H1 (cell line): ENCODE measurements around the gene MBLAC1. TPM values are rescaled to one million over a fixed set of nuclear protein-coding genes. Genes with fewer than 3 reads are reported as not detected.

Source experiments
- CHD7 ChIP-seq: fragments of 300-600 bp; sonication (generic); IDR thresholded peaks from 2 replicates; pipeline ENCODE4 v1.7.1; 2012; ENCODE audit warnings: low read length, moderate library complexity, mild to moderate bottlenecking, inconsistent platforms; ENCODE audit not compliant: insufficient replicate concordance
- KDM5A ChIP-seq: fragments of 200-600 bp; IDR thresholded peaks from 2 replicates; pipeline ENCODE4 v1.7.1; 2012; ENCODE audit warnings: mild to moderate bottlenecking, low read length, inconsistent platforms, mixed read lengths
- polyA plus RNA-seq, 7 experiments: library from polyadenylated mRNA; depleted of rRNA in 3 of 7; stranded (reverse) in 5 of 7; unstranded in 2 of 7; fragments of >200 nt in 5 of 7; fragments of 200-250 nt in 2 of 7; gene quantifications; 1 replicate in 5 of 7; 2 replicates in 1 of 7; 4 replicates in 1 of 7; pipeline versions ENCODE4 v1.2.1 to v1.2.3, GENCODE V29; 2011 to 2013; ENCODE audit warnings: missing spikeins in 2 of 7, mixed read lengths in 2 of 7
- total RNA-seq: library from RNA; stranded (reverse); fragmentation: NEBNext Ultra II Directional; extraction: Animal tissue kit (Norgen Biotek cat#: 25700); gene quantifications from 2 replicates; pipeline ENCODE4 v1.2.1, GENCODE V29; 2021

Gene MBLAC1
- total and polyA plus RNA-seq, 2 of the 8 experiments (the other 6 are each of a cell fraction or from before 2014, with no cell fraction given), result 1.00 to 1.7 TPM

- TF ChIP-seq CHD7 (no peak), KDM5A (no peak)
Measured at GRCh38 chr7:100170101-100170897, 43.5 kb downstream of the MBLAC1 start (continued).
